ENCODE data around the gene ZNF469.

DNA sequence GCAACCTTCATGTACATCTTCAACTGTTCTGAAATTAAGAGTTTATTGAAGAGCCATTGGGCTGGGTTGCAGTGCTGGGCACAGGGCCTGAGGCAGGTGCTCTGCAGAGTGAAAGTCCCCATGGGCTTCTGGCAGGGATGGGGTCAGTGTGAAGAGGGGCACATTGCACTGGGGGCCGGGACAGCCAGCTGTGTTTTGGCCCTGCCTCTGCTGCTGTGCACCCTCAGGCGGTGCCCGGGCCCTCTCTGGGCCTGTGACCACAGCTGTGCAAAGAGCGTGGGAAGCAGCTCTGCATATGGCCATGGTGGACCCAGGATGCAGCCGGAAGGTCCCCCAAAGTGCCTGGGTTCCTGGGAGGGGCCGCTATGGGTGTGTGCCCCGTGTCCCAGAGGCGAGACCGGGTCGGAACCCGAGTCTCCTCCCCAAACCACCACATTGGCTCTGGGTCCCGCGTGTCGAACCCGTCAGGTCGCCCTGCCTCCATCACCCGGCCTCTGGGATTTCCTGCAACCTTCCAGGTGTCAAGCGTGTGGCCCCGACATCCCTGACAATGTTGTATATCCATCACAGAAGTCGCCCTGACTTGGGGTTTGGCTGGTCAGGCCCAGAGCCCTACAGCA lies 38.2 kb upstream of the ZNF469 start:
- TF ChIP-seq, protein P1, sequence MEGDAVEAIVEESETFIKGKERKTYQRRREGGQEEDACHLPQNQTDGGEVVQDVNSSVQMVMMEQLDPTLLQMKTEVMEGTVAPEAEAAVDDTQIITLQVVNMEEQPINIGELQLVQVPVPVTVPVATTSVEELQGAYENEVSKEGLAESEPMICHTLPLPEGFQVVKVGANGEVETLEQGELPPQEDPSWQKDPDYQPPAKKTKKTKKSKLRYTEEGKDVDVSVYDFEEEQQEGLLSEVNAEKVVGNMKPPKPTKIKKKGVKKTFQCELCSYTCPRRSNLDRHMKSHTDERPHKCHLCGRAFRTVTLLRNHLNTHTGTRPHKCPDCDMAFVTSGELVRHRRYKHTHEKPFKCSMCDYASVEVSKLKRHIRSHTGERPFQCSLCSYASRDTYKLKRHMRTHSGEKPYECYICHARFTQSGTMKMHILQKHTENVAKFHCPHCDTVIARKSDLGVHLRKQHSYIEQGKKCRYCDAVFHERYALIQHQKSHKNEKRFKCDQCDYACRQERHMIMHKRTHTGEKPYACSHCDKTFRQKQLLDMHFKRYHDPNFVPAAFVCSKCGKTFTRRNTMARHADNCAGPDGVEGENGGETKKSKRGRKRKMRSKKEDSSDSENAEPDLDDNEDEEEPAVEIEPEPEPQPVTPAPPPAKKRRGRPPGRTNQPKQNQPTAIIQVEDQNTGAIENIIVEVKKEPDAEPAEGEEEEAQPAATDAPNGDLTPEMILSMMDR (IDR thresholded peaks at IDR 0.05; ENCODE audit: borderline replicate concordance, extremely low read depth, low read length, poor library complexity, severe bottlenecking), result no peak
- TF ChIP-seq EZH2 (IDR thresholded peaks at IDR 0.05; ENCODE audit: borderline replicate concordance, low read depth, low read length, severe bottlenecking), result no peak
